Muscle of leg (tissue), 11 donors: ENCODE data around the gene CLIP2. TPM values are rescaled to one million over a fixed set of nuclear protein-coding genes. Genes with fewer than 3 reads are reported as not detected.
"Not testable (repeated sequence)": the region's sequence is repeated elsewhere in the genome, so short reads cannot be mapped to it uniquely, and the experiment has no call there.

Experiments
- DNase-seq: peaks from one replicate; pipeline ENCODE4 v3.0.0; 2013
- H3K27ac ChIP-seq: one replicate; pipeline ENCODE4 v1.5.1; 2013; ENCODE audit warnings: mild to moderate bottlenecking, low read length, control low read depth
- H3K27me3 ChIP-seq: one replicate; pipeline ENCODE4 v1.6.1; 2013; ENCODE audit warnings: low read length; ENCODE audit not compliant: control insufficient read depth, insufficient read depth
- H3K36me3 ChIP-seq: one replicate; pipeline ENCODE4 v1.6.1; 2013; ENCODE audit warnings: low read length; ENCODE audit not compliant: control insufficient read depth, insufficient read depth
- H3K4me1 ChIP-seq: one replicate; pipeline ENCODE4 v1.6.1; 2013; ENCODE audit warnings: low read length; ENCODE audit not compliant: control insufficient read depth, insufficient read depth
- H3K4me3 ChIP-seq: one replicate; pipeline ENCODE4 v1.5.1; 2013; ENCODE audit warnings: low read length, control low read depth
- H3K9me3 ChIP-seq: replicated peaks from 2 replicates; pipeline ENCODE4 v1.6.1; 2013; ENCODE audit warnings: low read depth, low read length; ENCODE audit not compliant: control insufficient read depth
- WGBS: methylation state at CpG from one replicate; pipeline ENCODE4 v1.1.5; 2013; ENCODE audit warnings: missing lambda C conversion rate; ENCODE audit not compliant: insufficient coverage; 5-methylcytosine and 5-hydroxymethylcytosine counted together
- polyA plus RNA-seq, 8 donors: library from polyadenylated mRNA; unstranded; fragments of 120-200 nt; gene quantifications; one replicate each; pipeline versions ENCODE4 v1.2.1 to v1.2.3, GENCODE V29; 2013; ENCODE audit warnings: inconsistent platforms in 1 of 8, low replicate concordance in 1 of 8; ENCODE audit not compliant: insufficient read length in 8 of 8, insufficient read depth in 1 of 8
- total RNA-seq: library from RNA; stranded (reverse); fragments of 120-200 nt; gene quantifications from one replicate; pipeline ENCODE4 v1.2.4, GENCODE V29; 2013

The CLIP2 gene
- total and polyA plus RNA-seq, 9 donors = 11.0 to 30.3 (median 21.1) TPM

DNA sequence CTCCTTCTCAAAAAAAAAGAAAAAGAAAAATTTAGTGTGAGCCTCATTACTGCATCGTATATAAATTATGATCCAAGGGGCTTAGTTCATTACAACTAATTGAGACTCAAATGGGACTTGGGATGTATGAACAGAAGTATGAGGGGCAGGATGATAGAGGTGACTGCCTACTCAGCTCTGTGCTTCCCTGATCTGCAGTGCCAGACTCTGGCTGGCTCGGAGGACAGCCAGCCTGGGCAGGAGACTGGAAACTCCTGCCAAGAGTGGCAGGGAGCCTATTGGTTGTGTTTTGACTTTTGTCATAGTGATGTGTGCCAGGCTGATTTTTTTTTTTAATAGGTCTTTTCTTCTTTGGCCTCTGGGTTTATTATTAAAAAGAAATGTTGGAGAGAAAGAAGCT lies 90.7 kb downstream of the CLIP2 start:
- 100% methylated on average over 1 of the region's 2 CpGs for WGBS
- no peak overlapping the region for H3K4me3 ChIP-seq
- no peaks in the 10 kb centered on the region for H3K27me3 ChIP-seq
- H3K4me1 ChIP-seq = no peaks in the 10 kb centered on the region
- no peak for DNase-seq
- H3K27ac ChIP-seq = no peak overlapping the region
- peaks cover 2% of the 10 kb centered on the region for H3K9me3 ChIP-seq
- peaks cover 25% of the 10 kb centered on the region for H3K36me3 ChIP-seq

DNA sequence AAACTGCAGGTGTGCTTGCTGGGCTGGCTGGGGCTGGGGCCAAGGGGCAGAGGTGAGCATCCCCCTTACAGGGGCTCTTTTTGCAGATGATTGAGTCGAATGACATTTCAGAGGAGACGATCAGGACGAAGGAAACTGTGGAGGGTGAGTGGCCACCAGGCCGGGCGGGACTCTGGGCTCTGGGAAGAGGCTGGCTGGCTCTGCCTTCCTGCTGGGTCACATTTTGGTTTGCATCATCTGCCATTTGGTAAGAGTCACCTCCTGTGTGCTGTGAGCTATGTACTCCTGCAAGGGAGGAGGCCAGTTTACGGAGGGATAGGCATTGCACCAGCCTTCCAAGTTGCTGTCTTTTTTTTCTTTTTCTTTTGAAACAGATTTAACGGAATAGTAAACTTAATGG lies 91.5 kb downstream of the CLIP2 start:
- no peak for DNase-seq
- peaks cover 25% of the 10 kb centered on the region for H3K36me3 ChIP-seq
- H3K4me1 ChIP-seq = no peaks in the 10 kb centered on the region
- WGBS = 81% methylated on average over 5 of the region's 7 CpGs
- peaks cover 2% of the 10 kb centered on the region for H3K9me3 ChIP-seq
- H3K27ac ChIP-seq = no peak overlapping the region
- H3K27me3 ChIP-seq = no peaks in the 10 kb centered on the region
- H3K4me3 ChIP-seq = no peak overlapping the region

DNA sequence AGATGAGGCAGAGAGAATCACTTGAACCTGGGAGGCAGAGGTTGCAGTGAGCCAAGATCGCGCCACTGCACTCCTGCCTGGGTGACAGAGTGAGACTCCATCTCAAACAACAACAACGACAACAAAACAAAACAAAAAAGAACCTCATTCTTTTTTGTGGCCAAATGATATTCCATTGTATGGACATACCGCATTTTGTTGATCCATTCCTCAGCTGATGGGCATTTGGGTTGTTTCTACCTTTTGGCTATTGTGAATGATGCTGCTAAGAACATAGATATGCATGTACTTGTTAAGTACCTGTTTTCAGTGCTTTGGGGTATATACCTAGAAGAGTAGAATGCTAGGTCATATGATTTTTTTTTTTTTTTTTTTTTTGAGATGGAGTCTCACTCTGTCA lies 94.9 kb downstream of the CLIP2 start:
- H3K27me3 ChIP-seq, DNase-seq, H3K9me3 ChIP-seq, H3K27ac ChIP-seq, H3K4me1 ChIP-seq, H3K4me3 ChIP-seq: not testable (repeated sequence)
- H3K36me3 ChIP-seq = peaks cover 24% of the 10 kb centered on the region
- 100% methylated on average over 2 of the region's 4 CpGs for WGBS

DNA sequence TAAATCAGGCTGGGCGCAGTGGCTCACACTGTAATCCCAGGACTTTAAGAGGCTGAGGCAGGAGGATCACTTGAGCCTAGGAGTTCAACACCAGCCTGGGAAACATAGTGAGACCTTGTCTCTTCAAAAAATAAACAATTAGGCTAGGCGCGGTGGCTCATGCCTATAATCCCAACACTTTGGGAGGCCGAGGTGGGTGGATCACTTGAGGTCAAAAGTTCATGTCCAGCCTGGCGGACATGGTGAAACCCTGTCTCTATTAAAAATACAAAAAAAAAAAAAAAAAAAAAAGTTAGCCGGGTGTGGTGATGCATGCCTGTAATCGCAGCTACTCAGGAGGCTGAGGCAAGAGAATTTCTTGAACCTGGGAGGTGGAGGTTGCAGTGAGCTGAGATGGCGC lies 95.6 kb downstream of the CLIP2 start:
- not testable (repeated sequence) for H3K4me3 ChIP-seq, H3K27ac ChIP-seq, H3K9me3 ChIP-seq, H3K27me3 ChIP-seq, DNase-seq, H3K4me1 ChIP-seq
- no CpG with 5 or more reads among the region's 8 CpGs for WGBS
- H3K36me3 ChIP-seq = peaks cover 26% of the 10 kb centered on the region

DNA sequence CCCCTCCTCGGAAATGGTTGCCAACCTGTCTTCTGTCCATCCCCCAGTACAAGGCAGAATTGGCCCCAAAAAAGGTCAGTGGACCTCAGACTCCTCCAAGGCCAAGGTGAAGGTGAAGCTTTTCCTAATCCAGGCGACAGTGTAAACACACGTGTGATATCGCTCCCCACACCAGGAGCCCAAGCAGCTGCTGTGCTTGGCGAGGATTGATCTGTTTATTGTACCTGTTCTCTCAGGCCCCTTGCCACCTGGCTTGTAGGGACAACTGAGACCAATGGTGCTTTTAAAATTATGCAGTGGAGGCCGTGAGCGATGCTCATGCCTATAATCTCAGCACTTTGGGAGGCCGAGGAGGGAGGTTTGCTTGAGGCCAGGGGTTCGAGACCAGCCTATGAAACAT lies 98.4 kb downstream of the CLIP2 start:
- no peak overlapping the region for H3K4me3 ChIP-seq
- no peak for DNase-seq
- H3K4me1 ChIP-seq = no peaks in the 10 kb centered on the region
- H3K9me3 ChIP-seq = peaks cover 2% of the 10 kb centered on the region
- no peak overlapping the region for H3K27ac ChIP-seq
- H3K27me3 ChIP-seq = no peaks in the 10 kb centered on the region
- WGBS = 92% methylated on average over 8 of the region's 9 CpGs
- H3K36me3 ChIP-seq = peaks cover 23% of the 10 kb centered on the region

DNA sequence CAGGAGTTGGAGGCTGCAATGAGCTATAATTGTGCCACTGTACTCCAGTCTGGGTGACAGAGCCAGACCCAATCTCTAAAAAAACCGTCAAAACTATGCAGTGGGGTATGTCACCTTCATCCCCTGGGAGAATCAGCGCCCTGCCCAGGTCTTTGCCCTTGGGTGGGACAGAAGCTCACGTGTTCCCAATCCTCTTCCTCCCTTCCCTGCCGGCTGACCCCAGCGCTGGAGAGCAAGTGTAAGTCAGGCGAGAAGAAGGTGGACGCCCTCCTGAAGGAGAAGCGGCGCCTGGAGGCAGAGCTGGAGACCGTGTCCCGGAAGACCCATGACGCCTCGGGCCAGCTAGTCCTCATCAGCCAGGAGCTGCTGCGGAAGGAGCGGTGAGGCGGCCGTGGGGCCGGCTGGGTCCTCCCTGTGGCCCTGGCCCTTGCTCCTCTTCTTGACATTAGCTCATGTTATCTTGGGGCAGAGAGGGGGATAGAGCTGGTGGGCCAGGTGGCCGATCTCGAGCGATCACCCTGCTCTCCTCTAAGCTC lies 99.7 kb downstream of the CLIP2 start:
- H3K36me3 ChIP-seq = peaks cover 23% of the 10 kb centered on the region
- H3K9me3 ChIP-seq = peaks cover 2% of the 10 kb centered on the region
- no peak overlapping the region for H3K27ac ChIP-seq
- H3K4me1 ChIP-seq = no peaks in the 10 kb centered on the region
- no peaks in the 10 kb centered on the region for H3K27me3 ChIP-seq
- H3K4me3 ChIP-seq = no peak overlapping the region
- WGBS = 97% methylated on average over 11 of the region's 21 CpGs
- no peak for DNase-seq

DNA sequence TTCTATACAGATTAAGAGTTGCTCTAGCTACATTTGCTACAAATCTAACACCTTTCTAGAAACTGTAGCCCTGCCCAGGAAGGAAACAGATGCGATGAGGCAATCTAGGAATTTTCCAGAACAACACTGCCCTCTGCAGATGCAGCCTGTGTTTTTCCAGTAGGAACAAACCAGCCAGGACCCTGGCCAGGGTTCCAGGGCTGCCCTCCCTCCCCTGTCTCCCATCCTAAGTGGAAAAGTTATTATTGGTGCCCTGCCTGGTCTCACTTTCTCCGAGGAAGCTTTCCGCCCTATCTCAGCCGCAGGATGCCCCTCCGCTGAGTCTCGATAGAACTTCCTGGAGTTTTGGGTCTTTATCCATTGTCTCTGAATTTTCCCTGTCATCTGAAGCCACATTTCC lies 104.5 kb downstream of the CLIP2 start:
- DNase-seq = peak; percentile 66
- not testable (repeated sequence) for H3K4me3 ChIP-seq, H3K9me3 ChIP-seq, H3K4me1 ChIP-seq, H3K27me3 ChIP-seq
- 56% methylated on average over 5 of the region's 6 CpGs for WGBS
- Histone ChIP-seq H3K27ac (peak overlapping the region; percentile 47), H3K36me3 (peaks cover 38% of the 10 kb centered on the region)

DNA sequence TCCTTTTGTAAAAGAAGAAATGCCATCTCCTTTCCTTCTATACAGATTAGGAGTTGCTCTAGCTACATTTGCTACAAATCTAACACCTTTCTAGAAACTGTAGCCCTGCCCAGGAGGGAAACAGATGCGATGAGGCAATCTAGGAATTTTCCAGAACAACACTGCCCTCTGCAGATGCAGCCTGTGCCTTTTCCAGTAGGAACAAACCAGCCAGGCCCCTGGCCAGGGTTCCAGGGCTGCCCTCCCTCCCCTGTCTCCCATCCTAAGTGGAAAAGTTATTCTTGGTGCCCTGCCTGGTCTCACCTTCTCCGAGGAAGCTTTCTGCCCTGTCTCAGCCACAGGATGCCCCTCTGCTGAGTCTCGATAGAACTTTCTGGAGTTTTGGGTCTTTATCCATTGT lies 105.4 kb downstream of the CLIP2 start:
- H3K4me3 ChIP-seq, H3K27ac ChIP-seq, H3K4me1 ChIP-seq, H3K9me3 ChIP-seq, H3K27me3 ChIP-seq: not testable (repeated sequence)
- peaks cover 34% of the 10 kb centered on the region for H3K36me3 ChIP-seq
- 79% methylated on average over 2 of the region's 3 CpGs for WGBS
- DNase-seq = peak; percentile 67

DNA sequence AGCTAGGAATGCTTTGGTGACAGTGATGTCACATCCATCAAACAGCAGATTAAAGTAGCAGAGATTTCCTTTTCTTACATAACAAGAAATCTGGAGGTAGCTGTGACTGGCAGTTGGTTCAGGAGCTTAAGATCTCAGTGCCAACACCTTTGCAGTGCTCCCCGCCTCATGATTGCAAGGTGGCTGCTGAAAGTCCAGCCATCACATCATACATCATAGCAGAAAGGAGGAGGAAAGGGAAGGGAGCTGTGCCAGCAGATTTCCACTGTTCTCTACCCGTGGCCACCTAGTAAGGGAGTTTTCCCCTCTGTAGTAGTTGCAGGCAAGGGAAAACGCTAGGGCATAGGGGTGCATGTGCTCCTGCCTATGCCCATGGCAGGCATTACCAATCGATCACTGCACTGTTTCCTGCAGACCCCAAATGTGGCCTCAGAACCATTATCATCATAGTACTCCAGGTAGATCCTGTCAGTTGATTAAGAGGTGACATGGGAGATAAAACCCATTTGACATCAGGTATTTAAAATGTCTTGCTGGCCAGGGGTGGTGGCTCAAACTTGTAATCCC lies 106.6 kb downstream of the CLIP2 start:
- no peak for DNase-seq
- no peaks in the 10 kb centered on the region for H3K27me3 ChIP-seq
- WGBS = no CpG with 5 or more reads among the region's 4 CpGs
- H3K4me1 ChIP-seq = no peaks in the 10 kb centered on the region
- H3K36me3 ChIP-seq = peaks cover 39% of the 10 kb centered on the region
- no peaks in the 10 kb centered on the region for H3K9me3 ChIP-seq
- no peak overlapping the region for H3K27ac ChIP-seq
- no peak overlapping the region for H3K4me3 ChIP-seq

DNA sequence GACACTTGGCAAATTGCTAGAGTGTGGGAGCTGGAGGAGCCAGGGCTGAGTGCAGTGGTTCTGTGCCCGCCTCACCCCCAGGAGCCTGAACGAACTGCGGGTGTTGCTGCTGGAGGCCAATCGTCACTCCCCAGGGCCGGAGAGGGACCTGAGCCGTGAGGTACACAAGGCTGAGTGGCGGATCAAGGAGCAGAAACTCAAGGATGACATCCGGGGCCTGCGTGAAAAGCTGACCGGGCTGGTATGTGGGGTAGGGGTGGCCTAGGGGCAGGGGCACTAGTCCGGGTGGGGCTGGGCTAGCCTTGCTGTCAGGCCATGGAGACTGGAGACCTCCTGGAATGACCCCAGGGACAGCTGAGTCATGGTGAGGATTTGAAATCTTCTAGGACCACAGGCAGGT lies 107.8 kb downstream of the CLIP2 start:
- no peaks in the 10 kb centered on the region for H3K4me1 ChIP-seq
- H3K9me3 ChIP-seq = no peaks in the 10 kb centered on the region
- no peaks in the 10 kb centered on the region for H3K27me3 ChIP-seq
- peaks cover 47% of the 10 kb centered on the region for H3K36me3 ChIP-seq
- 95% methylated on average over 7 of the region's 11 CpGs for WGBS
- no peak overlapping the region for H3K27ac ChIP-seq
- H3K4me3 ChIP-seq = no peak overlapping the region
- no peak for DNase-seq

DNA sequence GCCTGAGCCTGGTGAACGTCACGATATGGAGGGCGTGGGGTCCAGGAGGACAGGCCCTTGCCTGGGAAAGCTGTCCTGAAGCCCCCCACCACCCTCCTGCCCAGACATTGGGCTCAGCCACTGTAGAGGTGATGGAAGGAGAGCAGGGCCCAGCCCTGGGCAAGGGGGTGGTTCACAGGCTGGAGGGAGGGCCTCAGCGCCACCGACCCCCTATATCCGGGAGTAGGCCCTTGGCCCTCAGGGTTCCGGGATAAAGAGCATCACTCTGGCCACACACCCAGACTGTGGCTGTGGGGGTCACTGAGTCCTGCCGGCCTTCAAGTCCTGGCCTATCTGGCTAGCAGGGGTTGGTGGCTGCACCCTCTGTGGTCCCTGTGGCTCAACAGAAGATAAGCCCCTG lies 109.2 kb downstream of the CLIP2 start:
- H3K4me1 ChIP-seq = no peaks in the 10 kb centered on the region
- no peak for DNase-seq
- no peak overlapping the region for H3K27ac ChIP-seq
- H3K36me3 ChIP-seq = peaks cover 52% of the 10 kb centered on the region
- H3K27me3 ChIP-seq = no peaks in the 10 kb centered on the region
- 100% methylated on average over 4 of the region's 8 CpGs for WGBS
- H3K9me3 ChIP-seq = no peaks in the 10 kb centered on the region
- no peak overlapping the region for H3K4me3 ChIP-seq
